Effector CD8-positive, alpha-beta T cell (primary cell): ENCODE measurements around the gene CYP2C18.
"Not testable (repeated sequence)": the region's sequence is repeated elsewhere in the genome, so short reads cannot be mapped to it uniquely, and the experiment has no call there.

Experiments used
- DNase-seq: peaks from one replicate; lab custom pipeline; 2025; lab: John Stamatoyannopoulos, UW
- total RNA-seq, 4 experiments: gene quantifications; one replicate each; lab custom pipeline; 2026; lab: John Stamatoyannopoulos, UW

The CYP2C18 gene
- 0 reads per million in 4 experiments for total RNA-seq

GRCh38 chr10:94683214-94684054, at the start of gene CYP2C18:
Gene CYP2C18, plus strand, starts transcription at chr10:94683729. Its CDS starts 91 bp downstream, at chr10:94683820.
- DNase-seq: no peak

- not testable (repeated sequence) for DNase-seq
Observed at GRCh38 chr10:94638097-94638496, 45.4 kb upstream of the CYP2C18 start.

GRCh38 chr10:94639902-94640301, 43.6 kb upstream of the CYP2C18 start:
- no peak for DNase-seq

GRCh38 chr10:94640562-94640961, 43.0 kb upstream of the CYP2C18 start:
- no peak for DNase-seq

- no peak for DNase-seq
Observed at GRCh38 chr10:94641480-94641879, 42.0 kb upstream of the CYP2C18 start.

GRCh38 chr10:94644352-94644751, 39.2 kb upstream of the CYP2C18 start:
- no peak for DNase-seq

GRCh38 chr10:94645285-94645684, 38.2 kb upstream of the CYP2C18 start:
- DNase-seq: no peak

GRCh38 chr10:94655201-94655600, 28.3 kb upstream of the CYP2C18 start:
- DNase-seq: not testable (repeated sequence)

- DNase-seq: not testable (repeated sequence)
Observed at GRCh38 chr10:94663061-94663460, 20.5 kb upstream of the CYP2C18 start.

GRCh38 chr10:94666391-94667102, 17.0 kb upstream of the CYP2C18 start:
- no peak for DNase-seq

GRCh38 chr10:94673614-94674321, 9.8 kb upstream of the CYP2C18 start:
- no peak for DNase-seq

- no peak for DNase-seq
Observed at GRCh38 chr10:94676496-94676895, 7.0 kb upstream of the CYP2C18 start.

GRCh38 chr10:94677691-94678090, 5.8 kb upstream of the CYP2C18 start:
- no peak for DNase-seq

- DNase-seq: no peak
Observed at GRCh38 chr10:94678475-94678874, 5.1 kb upstream of the CYP2C18 start.

GRCh38 chr10:94680544-94680943, 3.0 kb upstream of the CYP2C18 start:
- DNase-seq: no peak

GRCh38 chr10:94682636-94683035, 893 bp upstream of the CYP2C18 start:
- DNase-seq: not testable (repeated sequence)

- DNase-seq: no peak
Observed at GRCh38 chr10:94687625-94688248, 4.2 kb downstream of the CYP2C18 start.

GRCh38 chr10:94706089-94706488, 22.6 kb downstream of the CYP2C18 start:
- DNase-seq: no peak

- no peak for DNase-seq
Observed at GRCh38 chr10:94710578-94710977, 27.0 kb downstream of the CYP2C18 start.

GRCh38 chr10:94725871-94726270, 42.3 kb downstream of the CYP2C18 start:
- DNase-seq: no peak

GRCh38 chr10:94735197-94735596, 51.7 kb downstream of the CYP2C18 start:
- no peak for DNase-seq

GRCh38 chr10:94738588-94738987, 55.1 kb downstream of the CYP2C18 start:
- no peak for DNase-seq
